Hepatocyte (in vitro differentiated cells): Measurements from ENCODE around the gene USP49. TPM values are rescaled to one million over a fixed set of nuclear protein-coding genes. Genes with fewer than 3 reads are reported as not detected.

Experiments
- DNase-seq: peaks from one replicate; pipeline ENCODE4 v3.0.0-alpha.2; 2016; ENCODE audit warnings: low spot score
- H2AFZ ChIP-seq: fragments of 200-600 bp; sonication (generic); 2 replicates; pipeline ENCODE4 v1.6.0; 2016; ENCODE audit warnings: antibody characterized with exemption, mild to moderate bottlenecking
- H3K27ac ChIP-seq: fragments of 200-600 bp; sonication (generic); 2 replicates; pipeline ENCODE4 v1.5.1; 2016; ENCODE audit warnings: mild to moderate bottlenecking
- H3K27me3 ChIP-seq: fragments of 200-600 bp; sonication (generic); 2 replicates; pipeline ENCODE4 v1.6.1; 2016
- H3K36me3 ChIP-seq: fragments of 200-600 bp; sonication (generic); replicated peaks from 2 replicates; pipeline ENCODE4 v1.5.1; 2016; ENCODE audit warnings: low read depth; ENCODE audit not compliant: insufficient read depth
- H3K4me1 ChIP-seq: fragments of 200-600 bp; sonication (generic); 2 replicates; pipeline ENCODE4 v1.5.1; 2016; ENCODE audit warnings: mild to moderate bottlenecking, moderate library complexity; ENCODE audit not compliant: insufficient read depth
- H3K4me2 ChIP-seq: fragments of 200-600 bp; sonication (generic); 2 replicates; pipeline ENCODE4 v1.6.0; 2016
- H3K4me3 ChIP-seq: fragments of 200-600 bp; sonication (generic); 2 replicates; pipeline ENCODE4 v1.5.1; 2016; ENCODE audit warnings: mild to moderate bottlenecking
- H3K79me2 ChIP-seq: fragments of 200-600 bp; sonication (generic); 2 replicates; pipeline ENCODE4 v1.6.0; 2017; ENCODE audit warnings: mild to moderate bottlenecking
- H3K9me2 ChIP-seq: fragments of 200-600 bp; sonication (generic); replicated peaks from 2 replicates; pipeline ENCODE4 v1.6.0; 2017; ENCODE audit warnings: mild to moderate bottlenecking; ENCODE audit not compliant: insufficient read depth
- H3K9me3 ChIP-seq: fragments of 200-600 bp; sonication (generic); 2 replicates; pipeline ENCODE4 v1.5.1; 2016; ENCODE audit warnings: low read depth, mild to moderate bottlenecking
- H4K20me1 ChIP-seq: fragments of 200-600 bp; sonication (generic); 2 replicates; pipeline ENCODE4 v1.6.0; 2016; ENCODE audit warnings: mild to moderate bottlenecking; ENCODE audit not compliant: insufficient read depth, poor library complexity, severe bottlenecking
- EZH2 ChIP-seq: fragments of 200-600 bp; sonication (generic); IDR thresholded peaks from 2 replicates; pipeline ENCODE4 v1.6.1; 2016; ENCODE audit warnings: antibody characterized with exemption, mild to moderate bottlenecking, borderline replicate concordance
- EZH2phosphoT487 ChIP-seq: fragments of 200-600 bp; sonication (generic); IDR thresholded peaks from one replicate; pipeline ENCODE4 v1.6.1; 2018; ENCODE audit warnings: antibody characterized with exemption, mild to moderate bottlenecking, low read depth, moderate library complexity; ENCODE audit not compliant: unreplicated experiment, severe bottlenecking
- WGBS: methylation state at CpG from one replicate; pipeline ENCODE4 v1.1.6; 2016; ENCODE audit warnings: low lambda C conversion rate; ENCODE audit errors: missing lambda C conversion rate; 5-methylcytosine and 5-hydroxymethylcytosine counted together
- polyA plus RNA-seq: library from polyadenylated mRNA; unstranded; fragments of >200 nt; fragmentation: Nextera tagmentation; extraction: Ambion mirVana; gene quantifications from 2 replicates; pipeline ENCODE4 v1.2.1, GENCODE V29; 2016
- total RNA-seq: library from RNA; depleted of rRNA; stranded (reverse); fragments of >200 nt; gene quantifications from 2 replicates; pipeline ENCODE4 v1.2.3, GENCODE V29; 2014
- TF ChIP-seq, protein P1 (sequence below): fragments of 200-600 bp; sonication (generic); IDR thresholded peaks from 2 replicates; pipeline ENCODE4 v1.5.1; 2016; ENCODE audit warnings: antibody characterized with exemption, mild to moderate bottlenecking; ENCODE audit not compliant: poor library complexity

USP49 gene
- total and polyA plus RNA-seq, 2 experiments from 2014 or later: 1.0 to 2.4 TPM

DNA sequence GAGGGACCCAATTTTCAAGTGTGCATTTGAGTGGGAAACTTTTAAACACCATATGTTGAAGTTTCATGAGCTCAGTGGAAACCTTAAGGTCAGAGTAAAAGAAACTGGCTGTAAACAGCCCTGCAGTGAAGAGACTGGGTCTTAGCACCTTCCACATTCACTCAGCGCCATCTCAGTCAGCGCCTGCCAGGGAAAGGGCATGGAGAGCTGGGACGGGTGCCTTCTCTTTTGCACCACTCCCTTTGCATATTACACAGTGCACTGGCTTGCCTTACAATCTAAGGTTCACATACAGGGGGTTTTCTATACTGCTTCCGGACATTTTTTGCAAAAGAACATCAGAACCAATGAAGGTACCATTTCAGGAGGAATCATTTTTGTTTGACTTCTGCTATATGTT, 103.2 kb downstream of the USP49 start:
- Histone ChIP-seq H3K9me2 (no peaks in the 10 kb centered on the region), H3K27ac (no peak overlapping the region), H2AFZ (no peak overlapping the region), H3K79me2 (peaks cover 25% of the 10 kb centered on the region), H3K4me2 (no peak overlapping the region), H3K9me3 (no peaks in the 10 kb centered on the region), H3K36me3 (no peaks in the 10 kb centered on the region), H3K4me3 (no peak overlapping the region), H3K27me3 (no peaks in the 10 kb centered on the region), H3K4me1 (no peaks in the 10 kb centered on the region), H4K20me1 (no peaks in the 10 kb centered on the region)
- 94% methylated on average over 4 of the region's 4 CpGs for WGBS
- no peak for DNase-seq
- TF ChIP-seq, protein P1, sequence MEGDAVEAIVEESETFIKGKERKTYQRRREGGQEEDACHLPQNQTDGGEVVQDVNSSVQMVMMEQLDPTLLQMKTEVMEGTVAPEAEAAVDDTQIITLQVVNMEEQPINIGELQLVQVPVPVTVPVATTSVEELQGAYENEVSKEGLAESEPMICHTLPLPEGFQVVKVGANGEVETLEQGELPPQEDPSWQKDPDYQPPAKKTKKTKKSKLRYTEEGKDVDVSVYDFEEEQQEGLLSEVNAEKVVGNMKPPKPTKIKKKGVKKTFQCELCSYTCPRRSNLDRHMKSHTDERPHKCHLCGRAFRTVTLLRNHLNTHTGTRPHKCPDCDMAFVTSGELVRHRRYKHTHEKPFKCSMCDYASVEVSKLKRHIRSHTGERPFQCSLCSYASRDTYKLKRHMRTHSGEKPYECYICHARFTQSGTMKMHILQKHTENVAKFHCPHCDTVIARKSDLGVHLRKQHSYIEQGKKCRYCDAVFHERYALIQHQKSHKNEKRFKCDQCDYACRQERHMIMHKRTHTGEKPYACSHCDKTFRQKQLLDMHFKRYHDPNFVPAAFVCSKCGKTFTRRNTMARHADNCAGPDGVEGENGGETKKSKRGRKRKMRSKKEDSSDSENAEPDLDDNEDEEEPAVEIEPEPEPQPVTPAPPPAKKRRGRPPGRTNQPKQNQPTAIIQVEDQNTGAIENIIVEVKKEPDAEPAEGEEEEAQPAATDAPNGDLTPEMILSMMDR: no peak
- TF ChIP-seq EZH2 (no peak), EZH2phosphoT487 (no peak)

DNA sequence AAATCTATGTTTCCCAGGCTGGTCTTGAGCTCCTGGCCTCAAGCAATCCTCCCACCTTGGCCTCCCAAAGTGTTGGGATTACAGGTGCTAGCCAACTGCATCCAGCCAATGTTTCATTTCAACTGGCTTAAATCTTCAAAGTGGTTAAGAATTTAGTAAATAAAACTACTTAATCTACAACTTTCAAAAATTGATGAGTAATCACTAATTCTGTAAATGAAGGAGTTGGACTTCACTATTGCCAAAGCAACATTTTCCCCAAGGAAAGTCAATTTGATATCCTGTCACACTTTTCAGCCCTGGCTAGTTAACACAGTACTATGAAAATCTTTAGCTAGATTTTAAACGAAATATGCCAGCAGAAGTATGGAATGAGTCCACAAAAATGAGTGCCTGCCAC, 103.9 kb downstream of the USP49 start:
- DNase-seq: no peak
- H3K4me2 ChIP-seq: no peak overlapping the region
- no peaks in the 10 kb centered on the region for H3K9me3 ChIP-seq
- H3K4me3 ChIP-seq: no peak overlapping the region
- no peaks in the 10 kb centered on the region for H3K27me3 ChIP-seq
- TF ChIP-seq EZH2phosphoT487 (no peak), EZH2 (no peak)
- TF ChIP-seq, protein P1: no peak
- H4K20me1 ChIP-seq: no peaks in the 10 kb centered on the region
- H3K27ac ChIP-seq: no peak overlapping the region
- WGBS: 95% methylated on average over 1 of the region's 1 CpG
- H3K4me1 ChIP-seq: no peaks in the 10 kb centered on the region
- H3K36me3 ChIP-seq: no peaks in the 10 kb centered on the region
- no peaks in the 10 kb centered on the region for H3K9me2 ChIP-seq
- peaks cover 25% of the 10 kb centered on the region for H3K79me2 ChIP-seq
- H2AFZ ChIP-seq: no peak overlapping the region

DNA sequence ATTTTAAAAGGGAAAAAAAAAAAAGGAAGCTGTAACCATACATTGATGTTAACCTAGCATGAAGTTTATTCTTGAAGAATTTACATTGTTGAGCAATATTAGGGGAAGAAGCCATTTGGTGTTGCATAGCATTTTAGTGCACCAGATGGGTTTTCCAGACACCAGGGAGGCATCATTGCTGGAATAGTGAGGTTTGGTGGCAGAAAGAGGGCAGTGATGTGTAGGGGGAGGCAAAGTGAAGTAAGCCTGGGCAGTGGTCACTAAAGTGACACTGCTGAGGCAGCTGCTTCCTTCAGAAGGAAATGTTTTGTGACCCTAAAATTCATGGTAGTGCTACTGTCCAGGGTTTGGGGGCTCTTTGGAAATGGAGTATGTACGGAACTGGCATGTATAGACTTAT, 105.1 kb downstream of the USP49 start:
- H3K27me3 ChIP-seq: no peaks in the 10 kb centered on the region
- WGBS: 100% methylated on average over 1 of the region's 1 CpG
- no peak for DNase-seq

More for the DNA sequence above, 105.1 kb downstream of the USP49 start:
- Histone ChIP-seq H3K4me2 (no peak overlapping the region), H3K4me1 (peaks cover 3% of the 10 kb centered on the region), H3K9me3 (no peaks in the 10 kb centered on the region), H2AFZ (no peak overlapping the region), H3K4me3 (no peak overlapping the region), H3K27ac (no peak overlapping the region), H4K20me1 (no peaks in the 10 kb centered on the region), H3K79me2 (peaks cover 25% of the 10 kb centered on the region), H3K36me3 (no peaks in the 10 kb centered on the region), H3K9me2 (no peaks in the 10 kb centered on the region)
- TF ChIP-seq, protein P1: no peak
- TF ChIP-seq EZH2 (no peak), EZH2phosphoT487 (no peak)
